HEK293 (cell line): ENCODE results near the gene HIPK1.

Experiments
- CTCF ChIA-PET: fragments of 350-600 bp; formaldehyde crosslinking; extraction: SDS; loops from one replicate; lab custom pipeline; 2021; ENCODE audit warnings: antibody characterized with exemption; lab: Yijun Ruan, JAX
- POLR2A ChIA-PET: fragments of 300-600 bp; formaldehyde crosslinking; extraction: SDS; loops from one replicate; lab custom pipeline; 2020; ENCODE audit warnings: antibody characterized with exemption, inconsistent platforms; lab: Yijun Ruan, JAX
- H3K27ac ChIP-seq: fragments of 200-500 bp; sonication (Bioruptor generic); 2 replicates; pipeline ENCODE4 v1.5.1; 2014; ENCODE audit warnings: low read depth, low read length, control low read depth, inconsistent platforms; ENCODE audit errors: extremely low read depth
- H3K36me3 ChIP-seq, 2 experiments: fragments of 200-500 bp in 1 of 2; sonication (Bioruptor generic) in 1 of 2; 1 replicate in 1 of 2; 2 replicates in 1 of 2; pipeline ENCODE4 v1.5.1; 2014 to 2017; ENCODE audit warnings: inconsistent platforms in 2 of 2, low read length in 2 of 2; ENCODE audit not compliant: control insufficient read depth in 2 of 2, insufficient read depth in 1 of 2
- H3K4me1 ChIP-seq: fragments of 200-500 bp; sonication (Bioruptor generic); 2 replicates; pipeline ENCODE4 v1.5.1; 2014; ENCODE audit warnings: mild to moderate bottlenecking, low read length, inconsistent platforms; ENCODE audit not compliant: control insufficient read depth, insufficient read depth
- H3K4me3 ChIP-seq: 2 replicates; pipeline ENCODE4 v1.5.1; 2011; ENCODE audit warnings: low read depth, mild to moderate bottlenecking, control low read depth, low read length, moderate library complexity
- H3K9me3 ChIP-seq: fragments of 200-500 bp; sonication (Bioruptor generic); 2 replicates; pipeline ENCODE4 v1.5.1; 2014; ENCODE audit warnings: low read depth, low read length, inconsistent platforms; ENCODE audit not compliant: control insufficient read depth, insufficient read depth
- HOXD13 ChIP-seq: sonication (generic); formaldehyde crosslinking; IDR thresholded peaks from 2 replicates; pipeline ENCODE4 v1.8.0; 2022; ENCODE audit warnings: missing genetic modification reagents, borderline replicate concordance
- INSM2 ChIP-seq: fragments of 450-650 bp; formaldehyde crosslinking; IDR thresholded peaks from 2 replicates; pipeline ENCODE4 v1.5.1; 2016; ENCODE audit warnings: missing biosample characterization, missing genetic modification characterization
- MEIS1 ChIP-seq: sonication (generic); formaldehyde crosslinking; IDR thresholded peaks from 2 replicates; pipeline ENCODE4 v1.8.1; 2022; ENCODE audit warnings: missing genetic modification reagents, mild to moderate bottlenecking, borderline replicate concordance
- OSR2 ChIP-seq: fragments of 450-650 bp; formaldehyde crosslinking; IDR thresholded peaks from 2 replicates; pipeline ENCODE4 v1.5.1; 2016; ENCODE audit warnings: missing biosample characterization, missing genetic modification characterization
- REPIN1 ChIP-seq: fragments of 450-650 bp; formaldehyde crosslinking; IDR thresholded peaks from 2 replicates; pipeline ENCODE4 v1.5.1; 2017; ENCODE audit warnings: missing biosample characterization, missing genetic modification characterization, low read depth
- SP3 ChIP-seq: fragments of 450-650 bp; formaldehyde crosslinking; IDR thresholded peaks from 2 replicates; pipeline ENCODE4 v1.5.1; 2016; ENCODE audit warnings: missing biosample characterization, missing genetic modification characterization
- WT1 ChIP-seq: fragments of 450-650 bp; formaldehyde crosslinking; IDR thresholded peaks from 2 replicates; pipeline ENCODE4 v1.5.1; 2016; ENCODE audit warnings: missing biosample characterization, missing genetic modification characterization
- ZFP41 ChIP-seq: fragments of 450-650 bp; formaldehyde crosslinking; IDR thresholded peaks from 2 replicates; pipeline ENCODE4 v1.5.1; 2016; ENCODE audit warnings: missing biosample characterization, missing genetic modification characterization, borderline replicate concordance
- ZNF175 ChIP-seq: fragments of 450-650 bp; formaldehyde crosslinking; IDR thresholded peaks from 2 replicates; pipeline ENCODE4 v1.5.1; 2016; ENCODE audit warnings: missing biosample characterization, missing genetic modification characterization
- ZNF184 ChIP-seq: fragments of 450-650 bp; IDR thresholded peaks from 2 replicates; pipeline ENCODE4 v1.5.1; 2018; ENCODE audit warnings: missing biosample characterization, mild to moderate bottlenecking, missing genetic modification characterization
- ZNF211 ChIP-seq: fragments of 450-650 bp; formaldehyde crosslinking; IDR thresholded peaks from 2 replicates; pipeline ENCODE4 v1.5.1; 2016; ENCODE audit warnings: low read depth, missing biosample characterization, missing genetic modification characterization
- ZNF239 ChIP-seq: fragments of 450-650 bp; formaldehyde crosslinking; IDR thresholded peaks from 2 replicates; pipeline ENCODE4 v1.5.1; 2016; ENCODE audit warnings: missing biosample characterization, missing genetic modification characterization
- ZNF248 ChIP-seq: fragments of 450-650 bp; formaldehyde crosslinking; IDR thresholded peaks from 2 replicates; pipeline ENCODE4 v1.5.1; 2017; ENCODE audit warnings: missing biosample characterization, missing genetic modification characterization
- ZNF354C ChIP-seq: fragments of 450-650 bp; formaldehyde crosslinking; IDR thresholded peaks from 2 replicates; pipeline ENCODE4 v1.5.1; 2016; ENCODE audit warnings: missing biosample characterization, missing genetic modification characterization, low read depth, borderline replicate concordance
- ZNF426 ChIP-seq: fragments of 450-650 bp; formaldehyde crosslinking; IDR thresholded peaks from 2 replicates; pipeline ENCODE4 v1.5.1; 2017; ENCODE audit warnings: missing biosample characterization, missing genetic modification characterization, mild to moderate bottlenecking, inconsistent platforms, moderate library complexity
- ZNF501 ChIP-seq: fragments of 450-650 bp; formaldehyde crosslinking; IDR thresholded peaks from 2 replicates; pipeline ENCODE4 v1.5.1; 2016; ENCODE audit warnings: missing biosample characterization, missing genetic modification characterization
- ZNF510 ChIP-seq: fragments of 450-650 bp; formaldehyde crosslinking; IDR thresholded peaks from 2 replicates; pipeline ENCODE4 v1.5.1; 2018; ENCODE audit warnings: mild to moderate bottlenecking, missing genetic modification characterization, missing biosample characterization; ENCODE audit not compliant: insufficient replicate concordance
- ZNF600 ChIP-seq: fragments of 450-650 bp; formaldehyde crosslinking; IDR thresholded peaks from 2 replicates; pipeline ENCODE4 v1.5.1; 2016; ENCODE audit warnings: missing biosample characterization, missing genetic modification characterization
- ZNF621 ChIP-seq: fragments of 450-650 bp; formaldehyde crosslinking; IDR thresholded peaks from 2 replicates; pipeline ENCODE4 v1.5.1; 2017; ENCODE audit warnings: missing biosample characterization, missing genetic modification characterization
- ZNF701 ChIP-seq: fragments of 450-650 bp; formaldehyde crosslinking; IDR thresholded peaks from 2 replicates; pipeline ENCODE4 v1.5.1; 2016; ENCODE audit warnings: missing biosample characterization, missing genetic modification characterization
- ZNF792 ChIP-seq: fragments of 450-650 bp; formaldehyde crosslinking; IDR thresholded peaks from 2 replicates; pipeline ENCODE4 v1.5.1; 2016; ENCODE audit warnings: missing biosample characterization, missing genetic modification characterization
- ZNF830 ChIP-seq: fragments of 450-650 bp; IDR thresholded peaks from 2 replicates; pipeline ENCODE4 v1.5.0; 2018; ENCODE audit warnings: missing biosample characterization, missing genetic modification characterization, low read depth, mild to moderate bottlenecking, moderate library complexity
- ZSCAN30 ChIP-seq: fragments of 450-650 bp; IDR thresholded peaks from 2 replicates; pipeline ENCODE4 v1.5.1; 2018; ENCODE audit warnings: missing biosample characterization, mild to moderate bottlenecking, missing genetic modification characterization, moderate library complexity
- TF ChIP-seq, protein P1 (sequence below): fragments of 450-650 bp; formaldehyde crosslinking; IDR thresholded peaks from 2 replicates; pipeline ENCODE4 v1.5.1; 2016; ENCODE audit warnings: missing biosample characterization, missing genetic modification characterization
- TF ChIP-seq, protein P2 (sequence below): fragments of 450-650 bp; formaldehyde crosslinking; IDR thresholded peaks from 2 replicates; pipeline ENCODE4 v1.5.1; 2016; ENCODE audit warnings: missing biosample characterization, missing genetic modification characterization, borderline replicate concordance
- TF ChIP-seq, protein P3 (sequence below): fragments of 450-650 bp; formaldehyde crosslinking; IDR thresholded peaks from 2 replicates; pipeline ENCODE4 v1.5.1; 2016; ENCODE audit warnings: missing biosample characterization, missing genetic modification characterization

The HIPK1 gene

GRCh38 chr1:113895098-113895497 lies 34.0 kb upstream of the HIPK1 start:
- Histone ChIP-seq H3K4me3 (no peak overlapping the region), H3K36me3 (peaks cover 6 to 59% of the 10 kb centered on the region in 2 experiments), H3K27ac (no peak overlapping the region), H3K4me1 (no peaks in the 10 kb centered on the region), H3K9me3 (no peaks in the 10 kb centered on the region)
- CTCF ChIA-PET: interaction anchor here (1.0 kb wide), 1 partner anchor 9 kb away, joined by 3 read pairs; the partner anchor contains the start of gene AP4B1
- POLR2A ChIA-PET: interaction anchor here (0.6 kb wide), 1 partner anchor 36 kb away, joined by 4 read pairs; no protein-coding TSS in a partner anchor
- TF ChIP-seq ZNF175: no peak
- TF ChIP-seq, protein P1, sequence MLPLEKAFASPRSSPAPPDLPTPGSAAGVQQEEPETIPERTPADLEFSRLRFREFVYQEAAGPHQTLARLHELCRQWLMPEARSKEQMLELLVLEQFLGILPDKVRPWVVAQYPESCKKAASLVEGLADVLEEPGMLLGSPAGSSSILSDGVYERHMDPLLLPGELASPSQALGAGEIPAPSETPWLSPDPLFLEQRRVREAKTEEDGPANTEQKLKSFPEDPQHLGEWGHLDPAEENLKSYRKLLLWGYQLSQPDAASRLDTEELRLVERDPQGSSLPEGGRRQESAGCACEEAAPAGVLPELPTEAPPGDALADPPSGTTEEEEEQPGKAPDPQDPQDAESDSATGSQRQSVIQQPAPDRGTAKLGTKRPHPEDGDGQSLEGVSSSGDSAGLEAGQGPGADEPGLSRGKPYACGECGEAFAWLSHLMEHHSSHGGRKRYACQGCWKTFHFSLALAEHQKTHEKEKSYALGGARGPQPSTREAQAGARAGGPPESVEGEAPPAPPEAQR (tag by site-specific recombination): no peak
- TF ChIP-seq ZNF621 (tag by site-specific recombination): no peak
- no peak for TF ChIP-seq ZNF426 (tag by site-specific recombination)
- no peak for TF ChIP-seq ZNF239 (tag by site-specific recombination)
- TF ChIP-seq, protein P2, sequence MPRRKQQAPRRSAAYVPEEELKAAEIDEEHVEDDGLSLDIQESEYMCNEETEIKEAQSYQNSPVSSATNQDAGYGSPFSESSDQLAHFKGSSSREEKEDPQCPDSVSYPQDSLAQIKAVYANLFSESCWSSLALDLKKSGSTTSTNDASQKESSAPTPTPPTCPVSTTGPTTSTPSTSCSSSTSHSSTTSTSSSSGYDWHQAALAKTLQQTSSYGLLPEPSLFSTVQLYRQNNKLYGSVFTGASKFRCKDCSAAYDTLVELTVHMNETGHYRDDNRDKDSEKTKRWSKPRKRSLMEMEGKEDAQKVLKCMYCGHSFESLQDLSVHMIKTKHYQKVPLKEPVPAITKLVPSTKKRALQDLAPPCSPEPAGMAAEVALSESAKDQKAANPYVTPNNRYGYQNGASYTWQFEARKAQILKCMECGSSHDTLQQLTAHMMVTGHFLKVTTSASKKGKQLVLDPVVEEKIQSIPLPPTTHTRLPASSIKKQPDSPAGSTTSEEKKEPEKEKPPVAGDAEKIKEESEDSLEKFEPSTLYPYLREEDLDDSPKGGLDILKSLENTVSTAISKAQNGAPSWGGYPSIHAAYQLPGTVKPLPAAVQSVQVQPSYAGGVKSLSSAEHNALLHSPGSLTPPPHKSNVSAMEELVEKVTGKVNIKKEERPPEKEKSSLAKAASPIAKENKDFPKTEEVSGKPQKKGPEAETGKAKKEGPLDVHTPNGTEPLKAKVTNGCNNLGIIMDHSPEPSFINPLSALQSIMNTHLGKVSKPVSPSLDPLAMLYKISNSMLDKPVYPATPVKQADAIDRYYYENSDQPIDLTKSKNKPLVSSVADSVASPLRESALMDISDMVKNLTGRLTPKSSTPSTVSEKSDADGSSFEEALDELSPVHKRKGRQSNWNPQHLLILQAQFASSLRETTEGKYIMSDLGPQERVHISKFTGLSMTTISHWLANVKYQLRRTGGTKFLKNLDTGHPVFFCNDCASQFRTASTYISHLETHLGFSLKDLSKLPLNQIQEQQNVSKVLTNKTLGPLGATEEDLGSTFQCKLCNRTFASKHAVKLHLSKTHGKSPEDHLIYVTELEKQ (tag by site-specific recombination): no peak
- no peak for TF ChIP-seq ZNF501 (tag by site-specific recombination)
- no peak for TF ChIP-seq OSR2 (tag by site-specific recombination)
- TF ChIP-seq REPIN1 (tag by site-specific recombination): no peak
- TF ChIP-seq ZNF248 (tag by site-specific recombination): no peak
- no peak for TF ChIP-seq ZNF830 (tag by site-specific recombination)
- no peak for TF ChIP-seq HOXD13 (CRISPR knock-in tag)
- no peak for TF ChIP-seq ZSCAN30 (tag by site-specific recombination)
- no peak for TF ChIP-seq ZNF211 (tag by site-specific recombination)

DNA sequence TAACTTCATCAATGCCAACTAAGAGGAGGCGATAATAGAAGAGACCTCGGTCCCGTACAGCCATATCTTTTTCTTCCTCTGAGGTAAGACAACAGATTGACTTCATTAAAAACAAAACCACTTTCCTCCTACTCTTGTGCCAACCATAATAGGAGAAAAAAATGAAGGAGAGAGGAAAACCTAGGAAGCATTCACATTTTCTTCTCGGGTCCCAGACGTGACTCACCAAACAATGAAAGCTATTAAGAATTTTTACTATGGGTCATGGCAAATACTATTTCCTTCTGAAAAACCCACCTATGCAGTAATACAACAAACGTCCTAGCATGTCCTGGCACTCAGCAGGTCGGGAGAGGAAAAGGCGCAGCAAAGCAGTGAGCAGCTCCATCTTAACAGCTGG lies 33.2 kb upstream of the HIPK1 start:
- ChIA-PET POLR2A (no interaction called here), CTCF (interaction anchor here (0.7 to 1.0 kb wide), 2 partner anchors 8 to 385 kb away, joined by 3 read pairs; partner anchors contain the start of gene AP4B1)
- peaks cover 6 to 66% of the 10 kb centered on the region in 2 experiments for H3K36me3 ChIP-seq
- H3K27ac ChIP-seq: no peak overlapping the region
- H3K9me3 ChIP-seq: no peaks in the 10 kb centered on the region
- H3K4me3 ChIP-seq: no peak overlapping the region
- H3K4me1 ChIP-seq: no peaks in the 10 kb centered on the region
- TF ChIP-seq MEIS1 (CRISPR knock-in tag) (no peak), WT1 (tag by site-specific recombination) (no peak), ZNF792 (tag by site-specific recombination) (no peak), ZNF354C (tag by site-specific recombination) (no peak), INSM2 (tag by site-specific recombination) (no peak), ZNF701 (tag by site-specific recombination) (no peak), ZFP41 (tag by site-specific recombination) (no peak), OSR2 (tag by site-specific recombination) (no peak), SP3 (tag by site-specific recombination) (no peak), ZNF184 (tag by site-specific recombination) (no peak), ZNF600 (tag by site-specific recombination) (no peak), ZNF248 (tag by site-specific recombination) (no peak), ZNF510 (tag by site-specific recombination) (no peak)
- TF ChIP-seq, protein P3, sequence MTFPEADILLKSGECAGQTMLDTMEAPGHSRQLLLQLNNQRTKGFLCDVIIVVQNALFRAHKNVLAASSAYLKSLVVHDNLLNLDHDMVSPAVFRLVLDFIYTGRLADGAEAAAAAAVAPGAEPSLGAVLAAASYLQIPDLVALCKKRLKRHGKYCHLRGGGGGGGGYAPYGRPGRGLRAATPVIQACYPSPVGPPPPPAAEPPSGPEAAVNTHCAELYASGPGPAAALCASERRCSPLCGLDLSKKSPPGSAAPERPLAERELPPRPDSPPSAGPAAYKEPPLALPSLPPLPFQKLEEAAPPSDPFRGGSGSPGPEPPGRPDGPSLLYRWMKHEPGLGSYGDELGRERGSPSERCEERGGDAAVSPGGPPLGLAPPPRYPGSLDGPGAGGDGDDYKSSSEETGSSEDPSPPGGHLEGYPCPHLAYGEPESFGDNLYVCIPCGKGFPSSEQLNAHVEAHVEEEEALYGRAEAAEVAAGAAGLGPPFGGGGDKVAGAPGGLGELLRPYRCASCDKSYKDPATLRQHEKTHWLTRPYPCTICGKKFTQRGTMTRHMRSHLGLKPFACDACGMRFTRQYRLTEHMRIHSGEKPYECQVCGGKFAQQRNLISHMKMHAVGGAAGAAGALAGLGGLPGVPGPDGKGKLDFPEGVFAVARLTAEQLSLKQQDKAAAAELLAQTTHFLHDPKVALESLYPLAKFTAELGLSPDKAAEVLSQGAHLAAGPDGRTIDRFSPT (tag by site-specific recombination): no peak
- TF ChIP-seq, protein P1 (tag by site-specific recombination): no peak
